HL-60/S4 treated with retinoic acid at 250 ng/mL for 4 days and 3 days (cell line): ENCODE measurements around the gene PRSS50.

Source experiments
- in situ Hi-C: fragments of 300-500 bp; cut with MboI; formaldehyde crosslinking; loops from 2 replicates; pipeline ENCODE4 v1.7.0; 2022; ENCODE audit warnings: low sequenced_read_pairs

The PRSS50 gene

GRCh38 chr3:46695177-46695961 lies 22.3 kb downstream of the PRSS50 start:
- in situ Hi-C loops: no loop called here

- in situ Hi-C loops: no loop called here
Measured at GRCh38 chr3:46694520-46694919, 23.1 kb downstream of the PRSS50 start.

GRCh38 chr3:46693892-46694226 lies 23.8 kb downstream of the PRSS50 start:
- in situ Hi-C loops: no loop called here

- in situ Hi-C loops: no loop called here
Measured at GRCh38 chr3:46693038-46693891, 24.4 kb downstream of the PRSS50 start, which contains the start of gene ALS2CL. Gene ALS2CL, minus strand, starts transcription at chr3:46693679. Its CDS starts 4,239 bp downstream, at chr3:46689440.

GRCh38 chr3:46692566-46692990 lies 25.1 kb downstream of the PRSS50 start:
- in situ Hi-C loops: no loop called here

GRCh38 chr3:46690798-46691197 lies 26.9 kb downstream of the PRSS50 start:
- in situ Hi-C loops: no loop called here

GRCh38 chr3:46685446-46685845 lies 32.2 kb downstream of the PRSS50 start:
- in situ Hi-C loops: no loop called here

- in situ Hi-C loops: no loop called here
Measured at GRCh38 chr3:46684891-46685290, 32.8 kb downstream of the PRSS50 start.

GRCh38 chr3:46682974-46683373 lies 34.7 kb downstream of the PRSS50 start:
- in situ Hi-C loops: no loop called here

GRCh38 chr3:46681856-46682540 lies 35.7 kb downstream of the PRSS50 start:
- in situ Hi-C loops: no loop called here

GRCh38 chr3:46681387-46681786 lies 36.3 kb downstream of the PRSS50 start:
- in situ Hi-C loops: no loop called here

GRCh38 chr3:46680298-46680826 lies 37.3 kb downstream of the PRSS50 start:
- in situ Hi-C loops: no loop called here

- in situ Hi-C loops: no loop called here
Measured at GRCh38 chr3:46679681-46680080, 38.0 kb downstream of the PRSS50 start.

- in situ Hi-C loops: no loop called here
Measured at GRCh38 chr3:46678280-46678679, 39.4 kb downstream of the PRSS50 start.

- in situ Hi-C loops: no loop called here
Measured at GRCh38 chr3:46677411-46677726, 40.3 kb downstream of the PRSS50 start.

- in situ Hi-C loops: no loop called here
Measured at GRCh38 chr3:46676601-46677410, 40.9 kb downstream of the PRSS50 start.

- in situ Hi-C loops: no loop called here
Measured at GRCh38 chr3:46675843-46676567, 41.7 kb downstream of the PRSS50 start.

GRCh38 chr3:46675426-46675825 lies 42.2 kb downstream of the PRSS50 start:
- in situ Hi-C loops: no loop called here

- in situ Hi-C loops: no loop called here
Measured at GRCh38 chr3:46674031-46674845, 43.4 kb downstream of the PRSS50 start.
